IMR-90 (cell line): ENCODE data around the gene C20orf202. TPM values are rescaled to one million over a fixed set of nuclear protein-coding genes. Genes with fewer than 3 reads are reported as not detected.

Experiments
- ATAC-seq: fragments of 200-7000 bp; cut with Tn5 transposase; 2 replicates; pipeline ENCODE4 v1.9.1; 2020; ENCODE audit warnings: low read depth, mild to moderate bottlenecking, moderate library complexity
- BruUV-seq: library from RNA; stranded (reverse); fragments of 400-500 nt; replicated peaks from 2 replicates; lab custom pipeline; 2021; lab: Mats Ljungman, UMichigan
- CTCF ChIA-PET: fragments of 300-600 bp; formaldehyde crosslinking; extraction: SDS; loops from one replicate; lab custom pipeline; 2021; ENCODE audit warnings: antibody characterized with exemption; lab: Yijun Ruan, JAX
- POLR2A ChIA-PET: fragments of 300-600 bp; sonication (Branson Sonifier 250); formaldehyde crosslinking; loops from one replicate; lab custom pipeline; 2022; ENCODE audit warnings: antibody characterized with exemption; ENCODE audit not compliant: unreplicated experiment; lab: Charles Lee
- DNase-seq: peaks from one replicate; pipeline ENCODE4 v3.0.0; 2013
- H2AFZ ChIP-seq: replicated peaks from 2 replicates; pipeline ENCODE3; 2013; ENCODE audit warnings: low read length, mild to moderate bottlenecking; ENCODE audit not compliant: poor library complexity
- H2AK5ac ChIP-seq: 2 replicates; pipeline ENCODE4 v1.6.1; 2013; ENCODE audit warnings: low read depth, low read length, inconsistent platforms
- H2AK9ac ChIP-seq: replicated peaks from 2 replicates; pipeline ENCODE3; 2013; ENCODE audit warnings: mild to moderate bottlenecking, low read depth, low read length, moderate library complexity; ENCODE audit not compliant: poor library complexity
- H2BK120ac ChIP-seq: 2 replicates; pipeline ENCODE4 v1.6.1; 2013; ENCODE audit warnings: low read depth, low read length, inconsistent platforms
- H2BK15ac ChIP-seq: 3 replicates; pipeline ENCODE4 v1.6.1; 2013; ENCODE audit warnings: low read depth, low read length, inconsistent platforms
- H2BK20ac ChIP-seq: 2 replicates; pipeline ENCODE4 v1.6.1; 2013; ENCODE audit warnings: low read depth, mild to moderate bottlenecking, inconsistent platforms, low read length, moderate library complexity
- H2BK5ac ChIP-seq: 2 replicates; pipeline ENCODE4 v1.6.1; 2013; ENCODE audit warnings: mild to moderate bottlenecking, low read depth, low read length, inconsistent platforms; ENCODE audit not compliant: poor library complexity, severe bottlenecking
- H3K14ac ChIP-seq: replicated peaks from 2 replicates; pipeline ENCODE4 v1.6.1; 2013; ENCODE audit warnings: low read depth, low read length, inconsistent platforms
- H3K18ac ChIP-seq: 2 replicates; pipeline ENCODE4 v1.6.1; 2013; ENCODE audit warnings: low read depth, low read length, control low read depth
- H3K23ac ChIP-seq: 2 replicates; pipeline ENCODE4 v1.6.1; 2013; ENCODE audit warnings: low read depth, low read length, inconsistent platforms
- H3K27ac ChIP-seq: 2 replicates; pipeline ENCODE4 v1.5.1; 2013; ENCODE audit warnings: mild to moderate bottlenecking, control low read depth, low read length; ENCODE audit not compliant: insufficient read depth
- H3K27me3 ChIP-seq: 2 replicates; pipeline ENCODE4 v1.6.1; 2013; ENCODE audit warnings: low read length; ENCODE audit not compliant: control insufficient read depth, insufficient read depth
- H3K36me3 ChIP-seq: 2 replicates; pipeline ENCODE4 v1.6.1; 2013; ENCODE audit warnings: low read length, mixed read lengths; ENCODE audit not compliant: control insufficient read depth, insufficient read depth
- H3K4ac ChIP-seq: 2 replicates; pipeline ENCODE4 v1.6.1; 2013; ENCODE audit warnings: low read depth, low read length, inconsistent platforms
- H3K4me1 ChIP-seq: 2 replicates; pipeline ENCODE4 v1.6.1; 2013; ENCODE audit warnings: low read length, mixed read lengths; ENCODE audit not compliant: control insufficient read depth, insufficient read depth
- H3K4me2 ChIP-seq: 2 replicates; pipeline ENCODE4 v1.6.1; 2013; ENCODE audit warnings: low read depth, mild to moderate bottlenecking, control low read depth, low read length, moderate library complexity
- H3K4me3 ChIP-seq: 2 replicates; pipeline ENCODE4 v1.5.1; 2013; ENCODE audit warnings: low read depth, mild to moderate bottlenecking, control low read depth, low read length, moderate library complexity; ENCODE audit not compliant: insufficient read depth
- H3K56ac ChIP-seq: 2 replicates; pipeline ENCODE4 v1.6.1; 2013; ENCODE audit warnings: low read length, inconsistent platforms; ENCODE audit not compliant: insufficient read depth; ENCODE audit errors: extremely low read depth
- H3K79me1 ChIP-seq, 2 experiments: 2 replicates each; pipeline ENCODE4 v1.6.1; 2013; ENCODE audit warnings: low read length in 2 of 2, inconsistent platforms in 1 of 2, low read depth in 1 of 2
- H3K9ac ChIP-seq: 2 replicates; pipeline ENCODE4 v1.6.1; 2013; ENCODE audit warnings: low read depth, low read length, control low read depth
- H3K9me1 ChIP-seq: 2 replicates; pipeline ENCODE4 v1.6.1; 2013; ENCODE audit warnings: low read length, inconsistent platforms; ENCODE audit not compliant: insufficient read depth
- H3K9me3 ChIP-seq: 2 replicates; pipeline ENCODE4 v1.6.1; 2013; ENCODE audit warnings: low read length; ENCODE audit not compliant: control insufficient read depth, insufficient read depth
- H4K20me1 ChIP-seq: 2 replicates; pipeline ENCODE4 v1.6.1; 2013; ENCODE audit warnings: low read length, inconsistent platforms; ENCODE audit not compliant: insufficient read depth
- H4K5ac ChIP-seq: 2 replicates; pipeline ENCODE4 v1.6.1; 2013; ENCODE audit warnings: mild to moderate bottlenecking, low read depth, low read length, control low read depth
- H4K8ac ChIP-seq, 2 experiments: 2 replicates each; pipeline ENCODE4 v1.6.1; 2013; ENCODE audit warnings: low read depth in 2 of 2, low read length in 2 of 2, control low read depth in 1 of 2, inconsistent platforms in 1 of 2
- H4K91ac ChIP-seq: 2 replicates; pipeline ENCODE4 v1.6.1; 2013; ENCODE audit warnings: low read depth, low read length, inconsistent platforms; ENCODE audit not compliant: insufficient read depth
- CEBPB ChIP-seq: IDR thresholded peaks from 2 replicates; pipeline ENCODE4 v1.6.1; 2012; ENCODE audit warnings: low read depth, low read length, improper control_type of control experiment
- CHD1 ChIP-seq: IDR thresholded peaks from 2 replicates; pipeline ENCODE4 v1.6.1; 2012; ENCODE audit warnings: low read depth, low read length, improper control_type of control experiment
- ELK1 ChIP-seq: fragments of 150-350 bp; IDR thresholded peaks from 2 replicates; pipeline ENCODE4 v1.6.1; 2016; ENCODE audit warnings: low read depth, mild to moderate bottlenecking, low read length, moderate library complexity, borderline replicate concordance
- MAFK ChIP-seq: IDR thresholded peaks from 2 replicates; pipeline ENCODE4 v1.6.1; 2012; ENCODE audit warnings: low read depth, low read length, improper control_type of control experiment
- MAZ ChIP-seq: IDR thresholded peaks from 2 replicates; pipeline ENCODE4 v1.6.1; 2012; ENCODE audit warnings: low read depth, mild to moderate bottlenecking, low read length, improper control_type of control experiment, moderate library complexity, borderline replicate concordance
- MXI1 ChIP-seq: IDR thresholded peaks from 2 replicates; pipeline ENCODE4 v1.6.1; 2012; ENCODE audit warnings: low read depth, mild to moderate bottlenecking, low read length, moderate library complexity, borderline replicate concordance
- NFE2L2 ChIP-seq: fragments of 150-350 bp; IDR thresholded peaks from 2 replicates; pipeline ENCODE4 v1.6.1; 2016; ENCODE audit warnings: low read depth, mild to moderate bottlenecking, low read length
- RAD21 ChIP-seq: IDR thresholded peaks from 2 replicates; pipeline ENCODE4 v1.6.1; 2012; ENCODE audit warnings: low read length, improper control_type of control experiment
- RCOR1 ChIP-seq: IDR thresholded peaks from 2 replicates; pipeline ENCODE4 v1.6.1; 2012; ENCODE audit warnings: mild to moderate bottlenecking, low read length, improper control_type of control experiment; ENCODE audit not compliant: insufficient replicate concordance
- RFX5 ChIP-seq: IDR thresholded peaks from 2 replicates; pipeline ENCODE4 v1.8.0; 2012; ENCODE audit warnings: low read depth, mild to moderate bottlenecking, low read length, moderate library complexity
- USF2 ChIP-seq: fragments of 150-350 bp; IDR thresholded peaks from 2 replicates; pipeline ENCODE4 v1.6.1; 2017; ENCODE audit warnings: mild to moderate bottlenecking, antibody characterized with exemption, low read length, low read depth
- WGBS, 2 experiments: methylation state at CpG; one replicate each; pipeline versions ENCODE4 v1.1.5 to v1.1.7; 2013; ENCODE audit warnings: missing lambda C conversion rate in 2 of 2; ENCODE audit not compliant: insufficient read length in 1 of 2; ENCODE audit errors: extremely low coverage in 2 of 2; 5-methylcytosine and 5-hydroxymethylcytosine counted together
- dilution Hi-C: fragments of 300-500 bp; cut with HindIII; formaldehyde crosslinking; loops from one replicate; pipeline ENCODE4 v1.14.3; 2018; ENCODE audit warnings: low sequenced_read_pairs; ENCODE audit not compliant: unreplicated experiment
- in situ Hi-C: fragments of 300-500 bp; cut with MboI; formaldehyde crosslinking; loops from 3 replicates; pipeline ENCODE4 v1.14.3; 2019; ENCODE audit warnings: low sequenced_read_pairs, inconsistent platforms, mixed read lengths
- intact Hi-C: fragments of 100-400 bp; cut with micrococcal nuclease; formaldehyde crosslinking; loops from 2 replicates; pipeline ENCODE4 v1.10.0; 2022
- polyA plus RNA-seq, 3 experiments: library from polyadenylated mRNA; depleted of rRNA; stranded (reverse); fragments of >200 nt; gene quantifications; 2 replicates each; pipeline ENCODE4 v1.2.3, GENCODE V29; 2012; ENCODE audit warnings: low replicate concordance in 1 of 3
- total RNA-seq: library from RNA; depleted of rRNA; stranded (reverse); fragments of >200 nt; gene quantifications from 2 replicates; pipeline ENCODE4 v1.2.3, GENCODE V29; 2012

Gene C20orf202
- total and polyA plus RNA-seq, 2 of the 4 experiments (the other 2 are of a cell fraction), result not detected

DNA sequence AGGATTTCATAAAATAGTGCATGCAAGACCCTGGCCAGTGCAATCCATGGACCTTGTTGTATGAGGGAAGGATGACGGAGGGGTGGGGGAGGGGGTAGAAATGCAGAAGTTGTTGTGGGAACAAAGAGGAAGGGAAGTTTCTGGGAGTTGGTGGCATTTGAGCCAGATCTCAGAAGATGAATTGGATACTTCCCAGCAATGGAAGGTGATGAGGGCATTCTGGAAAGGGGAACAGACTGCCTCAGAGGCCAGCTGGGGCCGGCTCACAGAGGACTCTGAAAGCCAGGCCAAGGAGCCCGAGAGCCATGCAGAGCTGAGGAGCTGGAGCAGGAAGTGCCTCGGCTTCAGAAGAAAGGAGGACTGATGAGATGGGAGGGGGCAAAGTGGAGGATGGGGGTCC is 21.1 kb upstream of the C20orf202 start:
- H3K18ac ChIP-seq, result no peak overlapping the region
- no peak for ATAC-seq
- H3K9me1 ChIP-seq, result peaks cover 3% of the 10 kb centered on the region; the same call in 1 of the 2 replicates
- no peak overlapping the region for H2AK9ac ChIP-seq
- H3K4ac ChIP-seq, result no peak overlapping the region
- dilution Hi-C loops, result no loop called here
- no peaks in the 10 kb centered on the region for H3K4me1 ChIP-seq
- H2BK20ac ChIP-seq, result no peak overlapping the region
- 100% methylated on average over 1 of the region's 4 CpGs; no CpG with 5 or more reads in 1 of the 2 experiments for WGBS, 2 experiments
- H2AK5ac ChIP-seq, result no peak overlapping the region
- intact Hi-C loops, result no loop called here
- H3K56ac ChIP-seq, result no peak overlapping the region
- no peaks in the 10 kb centered on the region; the same call in 1 of the 2 replicates for H4K20me1 ChIP-seq
- H3K23ac ChIP-seq, result no peak overlapping the region
- ChIA-PET POLR2A (no interaction called here), CTCF (no interaction called here)
- H2BK5ac ChIP-seq, result no peak overlapping the region
- H2BK15ac ChIP-seq, result no peak overlapping the region
- H3K9ac ChIP-seq, result no peak overlapping the region
- BruUV-seq, result no TSS peak
- H2AFZ ChIP-seq, result no peak overlapping the region
- H4K91ac ChIP-seq, result no peak overlapping the region
- no peak for DNase-seq
- no peak overlapping the region for H2BK120ac ChIP-seq
- H3K27ac ChIP-seq, result no peak overlapping the region
- H3K4me2 ChIP-seq, result no peak overlapping the region
- peaks cover 40% of the 10 kb centered on the region for H3K27me3 ChIP-seq
- TF ChIP-seq MXI1 (no peak), RFX5 (no peak), RCOR1 (no peak), CHD1 (no peak), CEBPB (no peak), MAZ (no peak), ELK1 (no peak), USF2 (no peak), MAFK (no peak), NFE2L2 (no peak), RAD21 (no peak)
- no peaks in the 10 kb centered on the region for H3K9me3 ChIP-seq
- no peak overlapping the region for H3K14ac ChIP-seq
- H4K5ac ChIP-seq, result no peak overlapping the region
- in situ Hi-C loops, result no loop called here
- no peak overlapping the region for H3K4me3 ChIP-seq
- H4K8ac ChIP-seq, result no peak overlapping the region
- H3K36me3 ChIP-seq, result no peaks in the 10 kb centered on the region
- H3K79me1 ChIP-seq, result no peaks in the 10 kb centered on the region
